HepG2 (cell line): ENCODE results near the gene CPEB4. TPM values are rescaled to one million over a fixed set of nuclear protein-coding genes. Genes with fewer than 3 reads are reported as not detected.
A peak's percentile ranks its signal among the peaks of the same experiment; 100 is the strongest.

Experiments used
- ADNP ChIP-seq: sonication (generic); formaldehyde crosslinking; IDR thresholded peaks from 2 replicates; pipeline ENCODE4 v1.4.0; 2020; ENCODE audit warnings: missing genetic modification reagents
- KLF13 ChIP-seq: sonication (generic); formaldehyde crosslinking; IDR thresholded peaks from 2 replicates; pipeline ENCODE4 v1.4.0; 2020; ENCODE audit warnings: mild to moderate bottlenecking, missing genetic modification reagents
- NFIB ChIP-seq: sonication (generic); formaldehyde crosslinking; IDR thresholded peaks from 2 replicates; pipeline ENCODE4 v1.9.0; 2021; ENCODE audit warnings: missing genetic modification reagents, mild to moderate bottlenecking, borderline replicate concordance
- PTBP1 ChIP-seq: fragments of 200-400 bp; formaldehyde crosslinking; IDR thresholded peaks from 2 replicates; pipeline ENCODE4 v1.6.1; 2018; ENCODE audit warnings: low read length, low read depth; ENCODE audit not compliant: poor library complexity, severe bottlenecking
- RNF2 ChIP-seq: fragments of 450-650 bp; conservative IDR thresholded peaks from 2 replicates; pipeline ENCODE4 v1.6.1; 2016; ENCODE audit warnings: low read depth
- ZBTB38 ChIP-seq: sonication (generic); formaldehyde crosslinking; IDR thresholded peaks from 2 replicates; pipeline ENCODE4 v1.5.1; 2020; ENCODE audit warnings: mild to moderate bottlenecking, missing genetic modification reagents
- ZNF12 ChIP-seq: sonication (generic); formaldehyde crosslinking; IDR thresholded peaks from 2 replicates; pipeline ENCODE4 v1.5.0; 2020; ENCODE audit warnings: missing genetic modification reagents
- ZNF317 ChIP-seq: sonication (generic); formaldehyde crosslinking; IDR thresholded peaks from 2 replicates; pipeline ENCODE4 v1.5.0; 2020; ENCODE audit warnings: mild to moderate bottlenecking, missing genetic modification reagents
- ZNF563 ChIP-seq: sonication (generic); formaldehyde crosslinking; IDR thresholded peaks from 2 replicates; pipeline ENCODE4 v1.8.0; 2022; ENCODE audit warnings: mild to moderate bottlenecking, moderate library complexity, missing genetic modification reagents
- ZNF569 ChIP-seq: sonication (generic); formaldehyde crosslinking; IDR thresholded peaks from 2 replicates; pipeline ENCODE4 v1.5.0; 2020; ENCODE audit warnings: mild to moderate bottlenecking, missing genetic modification reagents, moderate library complexity, borderline replicate concordance
- ZNF674 ChIP-seq: sonication (generic); formaldehyde crosslinking; IDR thresholded peaks from 2 replicates; pipeline ENCODE4 v1.5.0; 2020; ENCODE audit warnings: low read depth, mild to moderate bottlenecking, missing genetic modification reagents
- polyA plus RNA-seq, 8 experiments: library from polyadenylated mRNA; depleted of rRNA in 3 of 8; stranded (reverse) in 7 of 8; unstranded in 1 of 8; fragments of >200 nt; fragmentation: Illumina TruSeq in 4 of 8; extraction: Trizol in 4 of 8; gene quantifications; 2 replicates each; pipeline versions ENCODE4 v1.2.1 to v1.2.3, GENCODE V29; 2011 to 2016; ENCODE audit warnings: low read depth in 4 of 8, missing spikeins in 1 of 8, mixed read lengths in 1 of 8; ENCODE audit not compliant: insufficient read depth in 1 of 8
- total RNA-seq, 5 experiments: library from RNA; depleted of rRNA; stranded (reverse); fragments of >200 nt; fragmentation: Illumina TruSeq; extraction: Trizol; gene quantifications; 2 replicates each; pipeline ENCODE4 v1.2.3, GENCODE V29; 2016; ENCODE audit warnings: low read depth in 1 of 5
- TF ChIP-seq, protein P1 (sequence below): sonication (generic); formaldehyde crosslinking; IDR thresholded peaks from 2 replicates; pipeline ENCODE4 v1.5.1; 2020; ENCODE audit warnings: mild to moderate bottlenecking, missing genetic modification reagents, moderate library complexity
- TF ChIP-seq, protein P2 (sequence below): sonication (generic); formaldehyde crosslinking; IDR thresholded peaks from 2 replicates; pipeline ENCODE4 v1.4.0; 2020; ENCODE audit warnings: missing genetic modification reagents
- TF ChIP-seq, protein P3 (sequence below): sonication (generic); formaldehyde crosslinking; IDR thresholded peaks from 2 replicates; pipeline ENCODE4 v1.4.0; 2020; ENCODE audit warnings: missing genetic modification reagents, borderline replicate concordance
- TF ChIP-seq, protein P4 (sequence below): sonication (generic); formaldehyde crosslinking; IDR thresholded peaks from 2 replicates; pipeline ENCODE4 v1.4.0; 2020; ENCODE audit warnings: missing genetic modification reagents
- TF ChIP-seq, protein P5 (sequence below): sonication (generic); formaldehyde crosslinking; IDR thresholded peaks from 2 replicates; pipeline ENCODE4 v1.5.0; 2020; ENCODE audit warnings: mild to moderate bottlenecking, missing genetic modification reagents

CPEB4 gene
- total and polyA plus RNA-seq, 2 of the 13 experiments (the other 11 are each of a cell fraction or from before 2014, with no cell fraction given) = 7.7 to 26.7 TPM

DNA sequence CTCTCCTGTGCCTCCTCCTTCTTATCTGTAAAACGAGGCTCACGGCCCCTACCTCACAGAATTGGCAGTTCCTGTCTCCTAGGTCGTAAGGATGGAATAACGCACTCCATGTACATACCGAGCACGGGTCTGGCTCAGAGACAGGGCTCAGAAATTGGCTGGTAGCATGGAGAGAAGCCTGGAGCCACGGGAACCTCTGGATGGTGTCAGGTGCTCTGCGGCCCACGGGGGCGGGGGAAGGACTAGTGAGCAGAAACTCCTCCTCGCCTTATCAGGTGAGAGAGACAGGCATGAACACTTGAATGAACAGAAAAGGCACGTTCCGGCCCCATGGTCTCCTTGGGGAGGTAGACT lies 85.4 kb downstream of the CPEB4 start (continued):
- TF ChIP-seq KLF13 (CRISPR knock-in tag) (no peak), ZNF674 (no peak), ZNF12 (no peak), PTBP1 (no peak), RNF2 (no peak), ZNF317 (CRISPR knock-in tag) (0 out of 2 replicates have a peak, but pooled peaks have one; percentile 14), ZBTB38 (CRISPR knock-in tag) (no peak), ZNF563 (CRISPR knock-in tag) (no peak), ADNP (no peak), NFIB (CRISPR knock-in tag) (no peak), ZNF569 (CRISPR knock-in tag) (no peak)
- TF ChIP-seq, protein P1, sequence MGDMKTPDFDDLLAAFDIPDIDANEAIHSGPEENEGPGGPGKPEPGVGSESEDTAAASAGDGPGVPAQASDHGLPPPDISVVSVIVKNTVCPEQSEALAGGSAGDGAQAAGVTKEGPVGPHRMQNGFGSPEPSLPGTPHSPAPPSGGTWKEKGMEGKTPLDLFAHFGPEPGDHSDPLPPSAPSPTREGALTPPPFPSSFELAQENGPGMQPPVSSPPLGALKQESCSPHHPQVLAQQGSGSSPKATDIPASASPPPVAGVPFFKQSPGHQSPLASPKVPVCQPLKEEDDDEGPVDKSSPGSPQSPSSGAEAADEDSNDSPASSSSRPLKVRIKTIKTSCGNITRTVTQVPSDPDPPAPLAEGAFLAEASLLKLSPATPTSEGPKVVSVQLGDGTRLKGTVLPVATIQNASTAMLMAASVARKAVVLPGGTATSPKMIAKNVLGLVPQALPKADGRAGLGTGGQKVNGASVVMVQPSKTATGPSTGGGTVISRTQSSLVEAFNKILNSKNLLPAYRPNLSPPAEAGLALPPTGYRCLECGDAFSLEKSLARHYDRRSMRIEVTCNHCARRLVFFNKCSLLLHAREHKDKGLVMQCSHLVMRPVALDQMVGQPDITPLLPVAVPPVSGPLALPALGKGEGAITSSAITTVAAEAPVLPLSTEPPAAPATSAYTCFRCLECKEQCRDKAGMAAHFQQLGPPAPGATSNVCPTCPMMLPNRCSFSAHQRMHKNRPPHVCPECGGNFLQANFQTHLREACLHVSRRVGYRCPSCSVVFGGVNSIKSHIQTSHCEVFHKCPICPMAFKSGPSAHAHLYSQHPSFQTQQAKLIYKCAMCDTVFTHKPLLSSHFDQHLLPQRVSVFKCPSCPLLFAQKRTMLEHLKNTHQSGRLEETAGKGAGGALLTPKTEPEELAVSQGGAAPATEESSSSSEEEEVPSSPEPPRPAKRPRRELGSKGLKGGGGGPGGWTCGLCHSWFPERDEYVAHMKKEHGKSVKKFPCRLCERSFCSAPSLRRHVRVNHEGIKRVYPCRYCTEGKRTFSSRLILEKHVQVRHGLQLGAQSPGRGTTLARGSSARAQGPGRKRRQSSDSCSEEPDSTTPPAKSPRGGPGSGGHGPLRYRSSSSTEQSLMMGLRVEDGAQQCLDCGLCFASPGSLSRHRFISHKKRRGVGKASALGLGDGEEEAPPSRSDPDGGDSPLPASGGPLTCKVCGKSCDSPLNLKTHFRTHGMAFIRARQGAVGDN = peak; percentile 66; the same call in 1 of the 2 replicates
- TF ChIP-seq, protein P2, sequence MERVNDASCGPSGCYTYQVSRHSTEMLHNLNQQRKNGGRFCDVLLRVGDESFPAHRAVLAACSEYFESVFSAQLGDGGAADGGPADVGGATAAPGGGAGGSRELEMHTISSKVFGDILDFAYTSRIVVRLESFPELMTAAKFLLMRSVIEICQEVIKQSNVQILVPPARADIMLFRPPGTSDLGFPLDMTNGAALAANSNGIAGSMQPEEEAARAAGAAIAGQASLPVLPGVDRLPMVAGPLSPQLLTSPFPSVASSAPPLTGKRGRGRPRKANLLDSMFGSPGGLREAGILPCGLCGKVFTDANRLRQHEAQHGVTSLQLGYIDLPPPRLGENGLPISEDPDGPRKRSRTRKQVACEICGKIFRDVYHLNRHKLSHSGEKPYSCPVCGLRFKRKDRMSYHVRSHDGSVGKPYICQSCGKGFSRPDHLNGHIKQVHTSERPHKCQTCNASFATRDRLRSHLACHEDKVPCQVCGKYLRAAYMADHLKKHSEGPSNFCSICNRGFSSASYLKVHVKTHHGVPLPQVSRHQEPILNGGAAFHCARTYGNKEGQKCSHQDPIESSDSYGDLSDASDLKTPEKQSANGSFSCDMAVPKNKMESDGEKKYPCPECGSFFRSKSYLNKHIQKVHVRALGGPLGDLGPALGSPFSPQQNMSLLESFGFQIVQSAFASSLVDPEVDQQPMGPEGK = 0 out of 2 replicates have a peak, but pooled peaks have one; percentile 5
- TF ChIP-seq, protein P3, sequence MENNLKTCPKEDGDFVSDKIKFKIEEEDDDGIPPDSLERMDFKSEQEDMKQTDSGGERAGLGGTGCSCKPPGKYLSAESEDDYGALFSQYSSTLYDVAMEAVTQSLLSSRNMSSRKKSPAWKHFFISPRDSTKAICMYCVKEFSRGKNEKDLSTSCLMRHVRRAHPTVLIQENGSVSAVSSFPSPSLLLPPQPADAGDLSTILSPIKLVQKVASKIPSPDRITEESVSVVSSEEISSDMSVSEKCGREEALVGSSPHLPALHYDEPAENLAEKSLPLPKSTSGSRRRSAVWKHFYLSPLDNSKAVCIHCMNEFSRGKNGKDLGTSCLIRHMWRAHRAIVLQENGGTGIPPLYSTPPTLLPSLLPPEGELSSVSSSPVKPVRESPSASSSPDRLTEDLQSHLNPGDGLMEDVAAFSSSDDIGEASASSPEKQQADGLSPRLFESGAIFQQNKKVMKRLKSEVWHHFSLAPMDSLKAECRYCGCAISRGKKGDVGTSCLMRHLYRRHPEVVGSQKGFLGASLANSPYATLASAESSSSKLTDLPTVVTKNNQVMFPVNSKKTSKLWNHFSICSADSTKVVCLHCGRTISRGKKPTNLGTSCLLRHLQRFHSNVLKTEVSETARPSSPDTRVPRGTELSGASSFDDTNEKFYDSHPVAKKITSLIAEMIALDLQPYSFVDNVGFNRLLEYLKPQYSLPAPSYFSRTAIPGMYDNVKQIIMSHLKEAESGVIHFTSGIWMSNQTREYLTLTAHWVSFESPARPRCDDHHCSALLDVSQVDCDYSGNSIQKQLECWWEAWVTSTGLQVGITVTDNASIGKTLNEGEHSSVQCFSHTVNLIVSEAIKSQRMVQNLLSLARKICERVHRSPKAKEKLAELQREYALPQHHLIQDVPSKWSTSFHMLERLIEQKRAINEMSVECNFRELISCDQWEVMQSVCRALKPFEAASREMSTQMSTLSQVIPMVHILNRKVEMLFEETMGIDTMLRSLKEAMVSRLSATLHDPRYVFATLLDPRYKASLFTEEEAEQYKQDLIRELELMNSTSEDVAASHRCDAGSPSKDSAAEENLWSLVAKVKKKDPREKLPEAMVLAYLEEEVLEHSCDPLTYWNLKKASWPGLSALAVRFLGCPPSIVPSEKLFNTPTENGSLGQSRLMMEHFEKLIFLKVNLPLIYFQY = no peak
- TF ChIP-seq, protein P4, sequence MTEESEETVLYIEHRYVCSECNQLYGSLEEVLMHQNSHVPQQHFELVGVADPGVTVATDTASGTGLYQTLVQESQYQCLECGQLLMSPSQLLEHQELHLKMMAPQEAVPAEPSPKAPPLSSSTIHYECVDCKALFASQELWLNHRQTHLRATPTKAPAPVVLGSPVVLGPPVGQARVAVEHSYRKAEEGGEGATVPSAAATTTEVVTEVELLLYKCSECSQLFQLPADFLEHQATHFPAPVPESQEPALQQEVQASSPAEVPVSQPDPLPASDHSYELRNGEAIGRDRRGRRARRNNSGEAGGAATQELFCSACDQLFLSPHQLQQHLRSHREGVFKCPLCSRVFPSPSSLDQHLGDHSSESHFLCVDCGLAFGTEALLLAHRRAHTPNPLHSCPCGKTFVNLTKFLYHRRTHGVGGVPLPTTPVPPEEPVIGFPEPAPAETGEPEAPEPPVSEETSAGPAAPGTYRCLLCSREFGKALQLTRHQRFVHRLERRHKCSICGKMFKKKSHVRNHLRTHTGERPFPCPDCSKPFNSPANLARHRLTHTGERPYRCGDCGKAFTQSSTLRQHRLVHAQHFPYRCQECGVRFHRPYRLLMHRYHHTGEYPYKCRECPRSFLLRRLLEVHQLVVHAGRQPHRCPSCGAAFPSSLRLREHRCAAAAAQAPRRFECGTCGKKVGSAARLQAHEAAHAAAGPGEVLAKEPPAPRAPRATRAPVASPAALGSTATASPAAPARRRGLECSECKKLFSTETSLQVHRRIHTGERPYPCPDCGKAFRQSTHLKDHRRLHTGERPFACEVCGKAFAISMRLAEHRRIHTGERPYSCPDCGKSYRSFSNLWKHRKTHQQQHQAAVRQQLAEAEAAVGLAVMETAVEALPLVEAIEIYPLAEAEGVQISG (CRISPR knock-in tag) = no peak
- TF ChIP-seq, protein P5, sequence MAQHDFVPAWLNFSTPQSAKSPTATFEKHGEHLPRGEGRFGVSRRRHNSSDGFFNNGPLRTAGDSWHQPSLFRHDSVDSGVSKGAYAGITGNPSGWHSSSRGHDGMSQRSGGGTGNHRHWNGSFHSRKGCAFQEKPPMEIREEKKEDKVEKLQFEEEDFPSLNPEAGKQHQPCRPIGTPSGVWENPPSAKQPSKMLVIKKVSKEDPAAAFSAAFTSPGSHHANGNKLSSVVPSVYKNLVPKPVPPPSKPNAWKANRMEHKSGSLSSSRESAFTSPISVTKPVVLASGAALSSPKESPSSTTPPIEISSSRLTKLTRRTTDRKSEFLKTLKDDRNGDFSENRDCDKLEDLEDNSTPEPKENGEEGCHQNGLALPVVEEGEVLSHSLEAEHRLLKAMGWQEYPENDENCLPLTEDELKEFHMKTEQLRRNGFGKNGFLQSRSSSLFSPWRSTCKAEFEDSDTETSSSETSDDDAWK = no peak
